HG03135 (cell line): ENCODE results near the gene LINGO1.

ENCODE experiments used
- ATAC-seq: cut with Tn5 transposase; IDR thresholded peaks from one replicate; pipeline ENCODE4 v1.9.1; 2021; ENCODE audit warnings: mild to moderate bottlenecking, moderate library complexity; ENCODE audit not compliant: unreplicated experiment

Gene LINGO1

DNA sequence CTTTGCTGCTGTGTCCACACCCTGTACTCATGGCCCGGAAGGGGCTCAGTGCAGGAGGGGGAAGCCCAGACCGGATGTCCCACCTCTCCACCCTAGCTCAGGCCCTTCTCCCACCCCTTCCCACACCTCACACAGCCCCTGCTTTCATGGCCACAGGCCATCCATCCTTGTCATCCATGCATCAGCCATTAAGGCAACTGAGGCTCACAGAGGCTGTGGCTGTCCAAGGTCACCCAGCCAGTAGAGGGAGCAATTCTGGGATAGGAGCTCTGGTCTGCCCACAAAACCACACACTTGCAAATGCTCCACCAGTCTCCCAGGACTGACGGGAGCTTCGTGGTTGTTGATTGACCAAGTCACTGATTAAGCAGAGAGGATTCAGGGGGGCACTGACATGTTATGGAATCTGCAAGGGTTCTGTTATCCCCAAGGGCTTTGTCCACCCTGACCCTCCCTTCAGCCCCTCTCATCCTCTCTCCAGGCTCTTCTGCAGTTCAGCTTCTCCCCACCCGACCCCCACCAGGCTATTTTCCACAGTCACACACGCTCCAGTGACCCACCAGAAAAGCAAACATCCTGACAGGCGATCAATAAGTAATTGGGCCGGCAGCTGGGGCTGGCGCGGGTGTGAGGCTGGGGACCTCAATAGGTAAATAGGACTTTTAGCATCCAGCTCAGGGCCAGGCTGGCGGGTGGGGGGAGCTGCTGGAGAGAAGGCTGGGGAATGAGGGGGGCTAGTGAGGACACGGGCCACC, 15.1 kb downstream of the LINGO1 start:
- no peak for ATAC-seq

DNA sequence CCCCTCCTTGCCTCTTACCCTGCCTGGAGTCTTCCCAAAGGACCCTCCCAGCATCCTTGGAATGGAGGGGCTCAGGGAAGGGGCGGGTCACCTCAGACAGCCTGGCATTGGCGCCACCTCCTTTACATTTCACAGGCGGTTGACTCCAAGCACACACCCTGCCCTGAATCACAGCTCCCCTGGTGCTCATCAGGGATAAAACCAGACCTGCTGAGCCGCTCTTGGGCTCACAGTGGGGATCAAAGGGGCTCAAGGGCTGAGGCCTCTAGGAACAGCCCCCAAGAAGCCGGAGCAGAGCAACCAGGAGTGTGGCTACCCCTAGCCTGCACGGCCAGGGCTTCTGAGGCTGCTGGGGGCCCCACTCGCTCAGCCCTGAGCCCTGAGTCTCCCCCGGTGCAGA, 16.6 kb downstream of the LINGO1 start:
- ATAC-seq = no peak

DNA sequence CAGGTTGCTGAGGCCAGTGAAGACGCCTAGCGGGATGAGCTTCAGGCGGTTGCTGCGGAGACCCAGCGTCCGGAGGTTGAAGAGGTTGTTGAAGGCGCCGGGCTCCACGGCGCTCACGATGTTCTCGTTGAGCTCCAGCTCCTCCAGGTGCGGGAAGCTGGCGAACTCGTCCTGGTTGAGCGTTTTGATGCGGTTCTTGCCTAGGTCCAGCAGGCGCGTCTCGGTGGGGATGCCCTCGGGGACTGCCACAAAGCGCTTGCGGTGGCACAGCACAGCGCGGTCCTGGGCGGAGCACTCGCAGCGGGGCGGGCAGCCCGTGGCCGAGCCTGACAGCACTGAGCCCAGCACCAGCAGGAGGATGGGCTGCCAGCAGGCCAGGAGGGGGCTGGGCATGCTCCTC, 17.2 kb downstream of the LINGO1 start:
- no peak for ATAC-seq

DNA sequence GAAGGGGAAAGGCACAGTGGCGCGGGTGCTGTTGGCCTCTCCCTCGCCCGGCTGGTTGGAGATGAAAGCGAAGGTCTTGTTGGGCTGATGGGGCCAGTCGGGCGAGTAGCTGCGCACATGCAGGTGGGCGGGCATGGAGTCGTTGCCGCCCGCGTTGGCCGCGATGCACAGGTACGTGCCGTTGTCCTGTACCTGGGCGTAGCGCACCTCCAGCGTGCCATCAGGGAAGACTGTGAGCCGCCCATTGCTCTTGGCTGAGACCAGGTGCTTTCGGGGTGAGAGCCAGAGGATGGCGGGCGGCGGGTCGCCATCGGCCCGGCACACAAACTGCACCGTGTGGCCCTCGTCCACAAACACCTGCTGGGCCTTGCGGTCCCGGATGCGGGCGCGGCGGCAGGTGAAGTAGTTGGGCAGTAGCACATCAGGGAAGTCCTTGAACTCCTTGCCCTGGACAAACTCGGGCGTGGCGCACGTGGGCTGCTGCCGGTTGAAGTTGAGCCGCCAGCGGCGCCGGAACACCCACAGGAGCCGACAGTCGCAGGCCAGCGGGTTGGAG, 18.4 kb downstream of the LINGO1 start:
- no peak for ATAC-seq

DNA sequence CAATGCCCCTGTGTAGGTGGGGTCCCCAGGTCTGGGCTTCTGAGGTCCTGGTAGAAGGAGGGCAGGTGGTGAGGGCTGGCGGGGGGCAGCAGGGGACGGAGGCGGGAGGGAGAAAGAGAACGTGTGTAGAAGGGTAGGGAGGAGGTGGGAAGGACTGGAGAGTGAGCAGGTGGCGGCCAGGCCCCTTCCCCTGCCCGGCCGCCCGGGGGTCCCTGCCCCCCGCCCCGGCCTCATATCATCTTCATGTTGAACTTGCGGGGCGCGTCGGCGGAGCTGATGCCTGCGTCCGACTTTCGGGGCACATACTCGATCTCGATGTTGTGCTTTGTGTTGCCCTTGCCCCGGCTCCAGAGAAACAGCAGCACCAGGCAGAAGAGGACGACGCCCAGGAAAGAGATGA, 18.9 kb downstream of the LINGO1 start:
- no peak for ATAC-seq

DNA sequence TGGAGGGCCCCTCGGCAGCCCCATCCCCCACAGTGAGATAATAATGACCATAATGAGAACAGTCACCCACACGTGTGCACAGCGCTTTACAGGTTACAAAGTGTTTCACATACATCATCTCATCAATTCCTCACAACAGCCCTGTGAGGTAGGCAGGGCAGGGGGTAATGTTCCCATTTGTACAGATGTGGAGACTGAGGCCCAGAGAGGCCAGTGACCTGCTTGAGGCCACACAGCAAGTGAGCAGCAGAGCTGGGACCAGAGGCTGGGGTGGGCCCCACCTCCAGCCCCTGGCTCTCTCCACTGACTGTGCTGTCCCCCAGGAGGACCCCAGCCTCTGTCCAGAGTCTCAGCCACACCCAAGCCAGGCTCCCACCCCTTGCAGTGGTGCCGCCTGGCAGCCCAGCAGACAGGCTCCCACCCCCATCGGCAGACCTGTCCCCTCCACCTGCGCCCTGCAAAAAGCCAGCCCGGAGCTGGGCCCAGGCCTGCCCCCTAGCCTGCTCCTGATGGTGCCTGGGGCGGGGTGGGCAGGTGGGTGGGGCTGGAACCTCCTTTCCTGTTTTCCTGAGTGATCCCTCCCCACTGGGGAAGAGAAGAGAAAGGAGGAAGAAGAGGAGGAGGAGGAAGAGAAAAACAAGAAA, 19.6 kb downstream of the LINGO1 start:
- ATAC-seq = no peak

DNA sequence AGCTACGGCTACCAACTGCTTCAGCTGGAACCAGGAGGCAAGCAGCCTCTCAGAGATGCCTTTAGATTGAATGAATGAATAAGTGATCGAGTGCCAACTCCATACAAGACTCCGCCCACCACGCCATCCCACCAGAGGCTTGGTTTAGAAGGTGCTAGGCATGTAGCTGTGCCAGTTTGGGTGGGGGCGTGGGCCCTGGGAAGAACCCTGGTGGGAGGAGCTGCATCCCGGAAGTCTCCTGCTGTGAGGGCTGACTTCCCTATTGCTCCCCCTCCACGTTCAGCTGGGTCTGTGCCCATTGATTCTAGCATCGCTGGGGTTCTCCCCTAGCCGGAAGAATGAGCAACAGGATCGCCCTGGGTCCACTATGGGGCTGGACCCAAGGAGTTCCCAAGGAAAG, 20.9 kb downstream of the LINGO1 start:
- ATAC-seq = no peak

DNA sequence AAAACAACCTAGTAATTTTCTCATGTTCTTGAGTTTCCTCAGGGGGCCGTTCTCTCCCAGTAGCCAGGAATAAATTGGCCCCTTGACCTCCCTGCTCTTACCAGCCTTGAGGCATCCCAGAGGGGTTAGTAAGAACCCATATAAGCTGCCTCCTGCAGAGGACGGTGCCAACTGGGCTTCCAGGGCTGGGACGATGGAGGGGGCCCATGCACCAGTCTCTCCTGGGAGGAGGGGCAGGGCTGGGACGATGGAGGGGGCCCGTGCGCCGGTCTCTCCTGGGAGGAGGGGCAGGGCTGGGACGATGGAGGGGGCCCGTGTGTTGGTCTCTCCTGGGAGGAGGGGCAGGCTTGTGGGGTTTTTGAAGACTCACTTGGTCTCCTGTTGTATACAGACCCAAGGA, 22.0 kb downstream of the LINGO1 start:
- ATAC-seq = no peak

DNA sequence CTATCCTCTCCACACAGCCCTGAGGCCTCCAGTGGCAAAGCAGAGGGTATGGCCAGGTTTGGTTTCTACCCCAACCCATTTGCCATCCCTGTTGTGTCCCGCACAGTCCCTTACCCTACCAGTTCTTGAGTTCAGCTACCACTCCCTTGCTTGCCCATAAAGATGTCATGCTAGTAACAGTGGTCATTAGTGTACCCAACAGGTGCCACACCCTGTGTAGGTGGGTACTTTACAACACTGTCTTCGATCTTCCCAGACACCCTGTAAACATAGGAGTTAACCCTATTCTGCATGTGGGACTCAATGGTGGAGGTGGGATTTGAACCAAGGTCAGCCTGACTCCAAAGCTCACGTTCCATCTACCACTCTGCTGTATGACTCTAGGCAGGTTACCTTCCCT, 23.2 kb downstream of the LINGO1 start:
- ATAC-seq = no peak

DNA sequence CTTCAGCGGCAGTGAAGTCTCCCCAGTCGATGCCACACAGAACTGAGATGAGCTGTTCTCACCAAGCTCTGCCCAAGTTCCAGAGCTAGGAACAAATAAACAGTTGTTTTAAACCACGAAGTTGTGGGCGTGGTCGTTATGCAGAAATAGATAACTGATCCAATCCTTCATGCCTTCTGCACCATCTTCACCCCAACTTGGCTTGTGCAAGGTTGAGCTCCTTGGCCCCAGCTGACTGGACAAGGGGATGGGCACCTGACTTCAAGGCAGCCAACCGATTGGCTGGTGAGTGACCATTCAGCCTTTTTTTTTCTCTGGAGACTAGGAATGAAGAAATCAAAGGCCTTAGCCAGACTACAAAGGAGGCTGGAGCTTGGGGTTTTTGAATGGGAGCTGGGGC, 23.9 kb downstream of the LINGO1 start:
- ATAC-seq = no peak

DNA sequence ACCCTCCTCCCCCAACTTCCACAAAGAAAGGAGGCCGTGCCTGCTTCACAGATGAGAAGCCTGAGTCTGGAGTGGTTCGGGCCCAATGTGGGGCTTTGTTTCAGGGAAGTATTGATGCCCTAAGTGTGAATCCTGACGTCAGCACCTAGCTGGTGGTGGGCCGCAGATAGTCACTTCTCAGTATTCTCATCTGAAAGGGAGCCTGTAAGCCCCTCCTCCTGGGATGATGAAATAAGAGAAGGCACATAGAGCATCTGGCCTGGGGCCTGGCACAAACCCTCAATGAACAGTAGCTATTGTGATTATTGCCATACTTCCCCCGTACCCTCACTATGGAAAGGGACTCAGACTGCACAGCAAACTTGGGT, 24.8 kb downstream of the LINGO1 start:
- ATAC-seq = no peak

DNA sequence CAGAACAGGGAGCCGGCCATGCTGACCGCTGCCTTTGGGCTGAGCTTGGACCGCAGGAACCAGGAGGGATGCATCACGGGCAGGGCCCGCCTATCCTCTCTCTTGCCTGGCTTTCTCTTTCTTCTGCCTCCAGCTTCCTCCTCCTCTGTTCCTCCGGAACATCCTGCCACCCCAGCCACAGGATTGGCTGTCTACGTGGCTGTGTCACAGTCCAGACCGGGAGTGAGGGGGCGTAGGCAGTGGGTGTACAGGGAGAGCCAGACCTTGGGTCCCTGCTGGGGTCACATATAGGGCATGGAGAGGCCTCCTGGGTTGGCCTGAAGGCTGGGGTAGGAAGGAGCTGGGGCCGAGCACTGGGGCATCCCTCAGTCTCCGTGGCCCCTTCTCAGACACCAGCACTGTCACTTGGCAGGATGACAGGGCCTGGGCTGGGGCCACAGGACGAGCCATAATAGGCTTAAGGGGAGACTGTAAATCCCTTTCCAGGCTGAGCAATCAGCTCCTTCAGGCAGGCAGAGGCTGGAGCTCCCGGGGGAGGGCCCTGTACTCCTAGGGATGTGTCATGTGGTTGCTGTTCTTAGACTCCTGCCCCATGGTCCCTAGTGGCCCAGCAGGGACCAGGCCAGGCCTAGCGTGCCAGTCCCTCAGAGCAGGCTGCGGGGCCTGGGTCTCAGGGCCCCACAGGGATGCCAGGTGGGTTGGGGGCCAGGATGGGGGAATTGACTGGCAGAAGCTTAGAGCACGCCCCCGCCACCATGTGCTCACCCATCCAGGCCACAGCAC, 25.4 kb downstream of the LINGO1 start:
- no peak for ATAC-seq

DNA sequence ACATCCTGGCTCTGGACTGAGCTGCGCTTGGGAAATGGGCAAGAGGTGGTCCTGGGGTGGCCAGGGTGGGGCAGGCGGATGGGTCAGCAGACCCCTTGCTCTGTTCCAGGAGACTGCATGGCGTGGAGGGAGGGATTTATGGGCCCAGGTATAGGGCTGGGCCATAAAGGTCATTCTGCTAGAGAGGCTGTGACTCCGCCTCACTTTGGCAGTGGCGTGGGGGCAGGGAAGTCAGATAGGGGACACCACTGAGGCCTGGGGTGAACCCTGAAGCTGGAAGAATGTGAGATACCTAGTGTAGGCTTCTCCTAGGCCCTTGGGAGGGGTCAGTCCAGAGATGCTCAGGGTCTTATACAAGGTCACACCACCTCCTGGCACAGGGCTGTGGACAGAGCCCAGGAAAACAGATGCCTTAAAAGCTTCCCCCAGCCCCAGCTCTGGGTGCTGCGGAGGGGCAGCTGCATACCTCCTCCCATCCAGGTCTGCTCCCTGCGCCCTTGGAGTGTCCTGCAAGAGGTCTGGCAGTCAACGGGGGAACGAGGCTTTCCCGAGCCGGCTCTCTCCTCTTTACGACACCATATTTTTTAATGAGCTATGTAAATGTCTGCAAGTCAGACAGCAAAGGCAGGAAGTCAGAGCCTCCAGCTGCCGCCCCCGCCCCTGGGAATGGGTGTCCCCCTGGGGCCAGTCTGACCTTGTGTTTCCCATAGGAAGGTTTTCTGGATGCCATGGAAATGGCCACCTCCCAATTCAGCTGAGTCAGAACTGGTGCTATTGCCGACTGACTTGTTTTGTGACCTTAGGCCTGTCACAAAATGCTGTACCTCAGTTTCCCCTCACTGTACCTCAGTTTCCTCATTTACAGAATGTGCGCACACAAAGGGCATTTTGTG, 26.3 kb downstream of the LINGO1 start:
- ATAC-seq = no peak

DNA sequence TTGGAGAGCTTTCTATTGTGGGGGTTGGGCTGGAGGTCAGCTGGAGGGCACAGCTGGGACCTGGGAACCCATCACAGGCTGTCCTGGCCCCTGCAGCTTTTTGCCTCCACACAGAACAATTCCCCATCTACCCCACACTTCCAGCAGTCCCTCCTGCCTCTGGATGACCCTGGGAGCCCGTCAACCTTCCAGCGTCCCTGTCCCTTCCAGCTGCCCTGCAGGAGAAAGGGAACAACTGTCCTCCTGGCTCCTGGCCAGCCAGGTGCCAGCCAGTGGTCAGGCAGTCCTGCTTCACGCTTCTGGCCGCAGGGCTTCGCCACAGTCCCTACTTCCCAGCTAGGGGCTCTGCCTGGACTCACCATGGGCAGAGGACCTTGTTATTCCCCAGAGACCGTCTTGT, 27.2 kb downstream of the LINGO1 start:
- ATAC-seq = no peak

DNA sequence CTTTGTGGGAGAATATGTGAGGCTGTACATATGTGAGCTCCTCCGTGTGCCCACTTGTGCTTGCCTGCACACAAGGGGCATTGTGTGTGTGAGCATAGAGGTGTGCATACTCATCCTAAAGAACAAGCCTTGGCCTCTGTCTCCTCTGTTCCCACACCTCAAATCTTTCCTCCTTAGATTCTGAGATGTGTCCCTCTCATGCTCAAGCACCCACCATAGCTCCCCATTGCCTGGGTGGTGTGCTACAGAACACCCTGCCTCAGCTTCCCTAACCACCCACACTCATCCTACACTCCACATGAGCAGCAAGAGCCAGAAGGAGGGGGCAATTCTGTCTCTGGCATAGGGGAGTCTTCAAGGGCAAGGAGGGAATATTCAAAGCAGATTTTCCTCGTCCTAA, 27.7 kb downstream of the LINGO1 start:
- ATAC-seq = no peak

DNA sequence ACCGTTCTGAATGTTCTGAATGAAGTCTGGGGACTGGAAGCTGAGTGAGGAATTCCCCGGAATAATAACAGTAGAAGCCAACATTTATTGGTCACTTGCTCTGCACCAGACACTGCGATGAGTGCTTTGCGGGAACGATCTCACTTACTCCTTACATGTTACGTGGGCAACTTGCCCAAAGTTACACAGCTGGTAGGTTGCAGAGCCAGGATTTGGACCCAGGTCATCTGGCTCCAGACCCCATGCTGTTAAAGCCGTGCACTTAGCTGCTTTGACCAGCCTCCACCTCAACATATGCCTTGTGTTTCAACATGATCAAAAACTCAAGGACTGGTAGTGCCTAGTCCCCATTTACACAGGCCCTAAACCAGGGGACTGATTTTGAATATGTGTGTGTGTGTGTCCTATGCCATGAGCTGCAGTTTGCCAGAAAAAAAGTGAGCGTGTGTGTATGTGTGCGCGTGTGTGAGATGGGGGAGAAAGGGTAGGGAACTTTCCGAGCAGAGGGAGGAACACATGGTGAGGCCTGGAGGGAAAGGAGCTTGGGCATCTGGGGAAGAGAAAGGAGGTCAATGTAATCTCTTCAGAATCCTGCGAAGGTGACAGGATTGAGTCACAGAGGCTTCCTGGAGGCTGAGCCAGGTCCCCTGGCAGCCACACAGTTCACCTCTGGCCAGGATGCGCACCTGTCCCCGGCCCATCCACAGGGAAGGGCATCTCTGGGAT, 28.9 kb downstream of the LINGO1 start:
- no peak for ATAC-seq

DNA sequence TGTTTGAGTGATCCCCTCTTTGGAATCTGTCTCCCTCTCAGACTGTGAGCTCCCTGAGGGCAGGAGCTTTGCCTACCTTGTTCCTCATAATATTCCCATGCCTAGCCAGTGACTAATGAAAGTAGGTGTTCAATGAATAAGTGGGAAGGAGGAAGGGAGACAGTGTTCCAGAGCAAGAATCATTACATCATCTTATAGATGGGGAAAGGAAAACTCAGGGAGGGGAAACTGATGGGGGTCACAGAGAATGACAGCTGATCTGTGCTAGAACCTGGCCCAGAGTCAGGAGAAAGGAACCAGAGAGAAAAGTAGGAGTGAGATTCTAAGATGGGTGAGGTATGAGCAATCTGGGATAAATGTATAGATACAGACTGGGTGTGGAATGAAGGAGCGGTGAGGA, 29.9 kb downstream of the LINGO1 start:
- ATAC-seq = no peak

DNA sequence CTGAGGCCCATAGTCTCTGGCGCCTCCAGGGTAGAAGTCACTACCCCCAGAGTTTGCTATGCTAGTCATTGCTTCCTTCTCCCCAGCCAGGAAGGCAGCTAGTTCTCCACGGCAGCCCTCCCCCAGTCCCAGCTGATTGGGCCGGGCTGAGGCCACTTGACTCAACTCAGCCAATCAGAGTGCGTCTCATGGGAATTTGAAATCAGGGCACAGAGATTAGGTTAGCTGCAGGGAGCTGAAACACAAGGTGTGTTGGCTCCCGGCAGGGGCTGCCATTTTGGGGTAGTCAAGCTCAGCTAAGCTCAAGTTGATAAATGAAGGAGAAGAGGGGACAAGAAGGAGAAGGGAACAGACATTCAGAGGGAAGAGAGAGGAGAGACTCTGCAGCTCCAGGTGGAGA, 32.8 kb downstream of the LINGO1 start:
- ATAC-seq = no peak

DNA sequence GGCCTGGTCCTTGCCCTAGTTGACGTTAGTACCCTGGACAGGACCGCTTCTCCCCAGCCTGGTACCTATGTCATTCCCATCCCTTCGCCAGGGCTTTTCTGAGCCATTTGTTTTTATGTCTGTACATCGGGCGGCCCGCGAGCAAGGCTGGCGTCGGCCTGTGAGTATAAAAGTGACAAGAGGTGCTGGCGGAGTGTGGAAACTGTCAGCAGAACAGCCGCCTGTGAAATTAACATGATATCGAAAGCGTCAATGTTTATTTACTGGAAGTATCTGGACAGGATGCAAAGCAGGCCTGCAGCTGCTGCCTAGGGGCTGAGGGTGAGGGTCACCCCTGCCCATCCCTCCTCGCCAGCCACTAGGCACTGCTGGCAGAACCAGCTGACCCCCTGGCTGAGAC, 33.4 kb downstream of the LINGO1 start:
- no peak for ATAC-seq

DNA sequence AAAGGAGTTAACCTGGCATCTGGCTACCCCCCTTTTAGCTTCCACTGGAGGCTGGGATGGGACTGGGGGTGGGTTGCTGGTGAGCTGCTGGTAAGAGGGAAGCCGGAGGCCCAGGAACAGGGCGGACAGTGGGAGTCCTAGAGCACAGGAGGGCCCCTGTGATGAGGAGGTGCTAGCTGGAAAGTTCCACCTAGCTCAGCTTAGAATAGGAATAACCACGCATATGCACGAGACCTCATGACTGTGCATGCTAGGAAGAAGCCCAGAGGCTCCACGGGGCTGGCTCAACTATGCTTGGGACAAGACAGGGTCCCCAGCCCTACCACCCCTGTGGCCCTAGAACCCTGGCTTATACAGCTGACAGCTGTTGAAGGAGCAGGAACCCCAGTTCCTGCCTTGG, 34.1 kb downstream of the LINGO1 start:
- no peak for ATAC-seq
